GM19467 (cell line): ENCODE data around the gene DCUN1D1.

Experiments
- ATAC-seq: cut with Tn5 transposase; IDR thresholded peaks from one replicate; pipeline ENCODE4 v1.9.1; 2021; ENCODE audit warnings: mild to moderate bottlenecking, moderate library complexity; ENCODE audit not compliant: unreplicated experiment

The DCUN1D1 gene

GRCh38 chr3:182937293-182938051 is 42.9 kb downstream of the DCUN1D1 start:
- ATAC-seq: peak; percentile 88

DNA sequence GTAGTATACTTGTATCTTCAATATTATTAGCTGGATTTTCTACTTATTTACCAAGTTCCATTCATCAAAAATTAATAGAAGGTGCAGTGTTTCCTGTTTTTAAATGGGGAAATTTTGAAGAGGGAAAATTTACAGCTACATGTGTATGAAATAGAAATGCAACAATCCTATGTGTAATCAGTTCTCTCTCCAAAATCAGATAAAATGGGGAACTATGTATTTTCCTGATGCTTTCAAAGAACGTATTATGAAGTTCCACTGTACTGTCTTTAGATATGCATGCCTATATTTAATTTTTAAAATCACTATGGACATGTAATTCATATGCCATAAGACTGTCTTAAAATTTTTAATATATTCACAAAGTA is 43.4 kb downstream of the DCUN1D1 start:
- no peak for ATAC-seq

- no peak for ATAC-seq
Measured at GRCh38 chr3:182936239-182936917, 44.0 kb downstream of the DCUN1D1 start.

DNA sequence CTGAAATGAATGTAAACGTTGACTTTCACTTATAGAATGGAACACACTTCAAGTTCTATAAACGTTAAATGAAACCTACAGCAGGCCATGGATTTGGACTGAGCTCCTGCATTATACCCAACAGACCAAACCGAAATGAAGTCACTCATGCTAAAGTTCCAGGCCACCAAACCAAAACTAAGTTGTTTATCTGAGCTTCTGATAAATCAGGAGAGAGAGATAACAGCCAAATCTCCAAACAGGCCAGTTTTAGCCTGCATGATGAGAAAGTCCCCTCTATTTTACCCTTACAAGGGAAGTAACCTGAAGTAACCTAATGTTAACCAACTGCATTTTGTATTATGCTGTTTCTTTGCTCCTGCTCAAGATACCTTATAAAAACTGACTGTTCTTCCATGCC is 44.5 kb downstream of the DCUN1D1 start:
- no peak for ATAC-seq

DNA sequence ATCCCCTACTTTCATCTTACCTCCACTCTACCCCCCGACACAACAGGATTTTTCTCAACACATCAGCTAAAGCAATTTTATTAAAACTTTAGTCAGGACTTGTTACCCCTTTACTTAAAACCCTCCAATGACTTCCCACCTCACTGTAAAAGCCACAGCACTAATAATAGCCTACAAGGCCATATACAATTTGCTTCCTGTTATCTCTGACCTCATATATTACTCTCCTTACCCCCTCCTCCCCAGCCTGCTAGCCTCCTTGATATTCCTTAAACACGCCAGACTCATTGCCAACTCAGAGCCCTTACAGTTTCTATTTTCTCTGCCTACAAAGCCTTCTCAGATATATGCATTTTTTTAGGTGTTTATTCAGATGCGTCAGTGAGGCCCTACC is 54.4 kb downstream of the DCUN1D1 start:
- peak; percentile 17 for ATAC-seq

- ATAC-seq: peak; percentile 96
Measured at GRCh38 chr3:182925330-182925943, 54.9 kb downstream of the DCUN1D1 start.

GRCh38 chr3:182921665-182922355 is 58.5 kb downstream of the DCUN1D1 start:
- ATAC-seq: no peak

DNA sequence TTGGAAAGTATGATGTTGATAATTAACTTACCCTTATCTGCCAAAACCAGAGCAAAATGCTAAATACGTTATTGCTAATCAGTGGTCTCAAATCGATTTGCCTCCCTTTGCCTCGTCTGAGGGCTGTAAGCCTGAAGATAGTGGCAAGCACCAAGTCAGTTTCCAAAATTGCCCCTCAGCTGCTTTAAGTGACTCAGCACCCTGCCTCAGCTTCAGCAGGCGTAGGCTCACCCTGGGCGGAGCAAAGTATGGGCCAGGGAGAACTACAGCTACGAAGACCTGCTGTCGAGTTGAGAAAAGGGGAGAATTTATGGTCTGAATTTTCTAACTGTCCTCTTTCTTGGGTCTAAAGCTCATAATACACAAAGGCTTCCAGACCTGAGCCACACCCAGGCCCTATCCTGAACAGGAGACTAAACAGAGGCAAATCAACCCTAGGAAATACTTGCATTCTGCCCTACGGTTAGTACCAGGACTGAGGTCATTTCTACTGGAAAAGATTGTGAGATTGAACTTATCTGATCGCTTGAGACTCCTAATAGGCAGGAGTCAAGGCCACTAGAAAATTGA is 59.7 kb downstream of the DCUN1D1 start:
- ATAC-seq: no peak

- no peak for ATAC-seq
Measured at GRCh38 chr3:182919866-182920357, 60.4 kb downstream of the DCUN1D1 start.

GRCh38 chr3:182917134-182917533 is 63.2 kb downstream of the DCUN1D1 start:
- ATAC-seq: no peak

DNA sequence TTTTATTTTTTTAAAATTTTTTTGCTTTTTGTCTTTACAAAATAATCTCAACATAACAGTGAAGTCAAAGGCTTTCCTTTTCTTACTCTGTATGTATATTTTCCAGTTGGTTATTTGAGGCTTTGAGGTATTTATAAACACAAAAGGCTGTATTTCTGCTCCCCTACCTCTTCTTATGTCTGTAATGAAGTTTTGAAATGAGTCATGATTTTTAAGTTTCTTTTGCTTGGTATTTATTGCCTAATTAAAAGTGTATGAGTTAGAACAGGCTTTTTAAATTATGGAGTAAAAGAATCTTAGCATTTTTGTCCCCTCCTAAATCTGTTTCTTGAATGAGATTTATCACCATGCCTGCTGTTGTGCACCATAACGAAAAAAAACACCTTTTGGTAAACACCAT is 66.0 kb downstream of the DCUN1D1 start:
- ATAC-seq: peak; percentile 25

DNA sequence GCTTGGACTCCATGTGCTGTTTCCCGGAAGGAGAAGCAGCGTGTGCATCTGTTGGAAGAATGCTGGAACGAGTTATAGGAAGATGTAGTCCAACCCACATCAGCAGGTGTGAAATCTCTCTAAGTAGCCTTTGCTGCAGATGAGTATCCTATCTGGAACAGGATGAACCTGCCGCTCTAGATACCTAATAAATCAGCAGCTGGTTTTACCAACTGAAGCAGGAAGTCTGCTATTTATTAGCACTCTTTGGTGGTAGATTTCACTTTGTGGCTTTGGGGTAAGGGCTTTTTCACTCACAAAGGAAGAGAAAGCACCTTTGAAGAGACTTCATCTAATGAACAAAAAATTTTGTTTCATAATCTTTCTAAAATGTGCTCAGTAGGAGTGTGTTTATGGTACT is 66.4 kb downstream of the DCUN1D1 start:
- peak; percentile 91 for ATAC-seq

- no peak for ATAC-seq
Measured at GRCh38 chr3:182912474-182912873, 67.9 kb downstream of the DCUN1D1 start.

DNA sequence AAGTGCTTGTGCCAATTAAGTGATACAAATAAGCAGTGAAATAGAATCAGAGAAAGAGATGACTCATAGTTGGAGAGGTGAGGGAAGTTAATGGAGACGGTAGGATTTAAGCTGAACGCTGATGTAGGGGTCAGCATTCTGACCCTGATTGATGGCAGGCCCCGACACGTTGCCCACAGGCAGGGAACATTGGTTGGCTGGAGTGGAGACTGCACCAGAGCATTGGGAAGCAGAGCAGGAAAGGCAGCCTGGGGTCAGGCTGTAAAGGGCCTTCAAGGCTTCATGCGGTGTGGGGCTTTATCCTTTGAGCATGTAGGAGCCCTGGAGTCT is 68.6 kb downstream of the DCUN1D1 start:
- ATAC-seq: no peak

DNA sequence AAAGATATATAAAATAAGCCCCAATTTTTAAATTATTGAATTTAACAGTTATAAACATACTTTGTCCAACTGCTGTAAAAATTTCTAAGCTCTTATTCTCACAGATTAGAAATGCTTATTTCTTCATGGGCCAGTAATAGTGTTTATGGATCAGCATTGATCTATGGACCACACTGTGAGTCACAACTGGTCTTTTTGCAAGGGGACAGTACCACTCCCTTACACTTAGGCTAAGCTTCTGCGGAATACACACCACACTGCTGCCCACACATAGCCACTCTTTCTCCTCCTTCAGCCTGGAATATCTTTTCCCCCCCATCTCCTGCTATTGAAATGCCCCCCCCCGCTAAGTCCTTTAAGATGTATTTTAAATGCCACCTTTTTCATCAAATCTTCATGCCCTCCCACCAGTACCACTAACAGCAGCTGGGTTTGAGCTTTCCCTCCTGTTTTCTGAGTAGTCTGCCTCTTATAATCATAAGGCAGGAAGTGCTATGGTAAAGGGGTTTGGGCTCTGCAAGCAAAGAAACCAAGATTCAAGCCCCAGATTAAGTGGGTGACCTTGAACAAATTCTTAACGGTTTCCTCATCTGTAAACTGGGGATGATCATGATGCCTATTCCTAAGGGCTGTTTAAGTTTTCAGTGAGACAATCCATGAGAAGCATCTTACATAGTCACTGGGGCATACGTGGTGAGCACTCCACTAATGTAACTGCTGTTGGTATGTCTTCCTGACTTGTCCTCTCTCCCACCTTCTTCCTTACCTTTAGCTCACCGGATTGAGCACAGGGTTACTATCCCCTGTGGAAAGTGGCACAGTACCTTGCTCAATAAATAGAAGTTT is 69.2 kb downstream of the DCUN1D1 start:
- ATAC-seq: no peak

- no peak for ATAC-seq
Measured at GRCh38 chr3:182909318-182910040, 70.9 kb downstream of the DCUN1D1 start.

DNA sequence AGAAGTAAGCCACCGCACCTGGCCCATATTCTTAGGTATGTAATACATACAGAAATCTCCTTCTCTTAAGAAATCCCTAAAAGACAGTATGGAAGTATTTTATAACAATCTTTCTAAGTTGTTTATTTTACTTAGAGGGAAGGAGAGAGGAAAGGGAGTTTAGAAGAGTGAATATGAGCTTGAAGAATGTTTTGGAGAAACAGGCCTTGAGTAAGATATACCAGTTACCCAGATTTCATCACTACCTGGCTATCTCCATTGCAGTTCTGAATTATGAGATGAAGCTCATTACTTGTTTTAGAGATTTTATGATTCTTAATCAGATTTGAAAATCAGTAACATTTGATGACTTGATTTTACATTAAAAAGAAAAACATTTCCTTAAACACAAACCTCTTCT is 71.9 kb downstream of the DCUN1D1 start:
- ATAC-seq: no peak

DNA sequence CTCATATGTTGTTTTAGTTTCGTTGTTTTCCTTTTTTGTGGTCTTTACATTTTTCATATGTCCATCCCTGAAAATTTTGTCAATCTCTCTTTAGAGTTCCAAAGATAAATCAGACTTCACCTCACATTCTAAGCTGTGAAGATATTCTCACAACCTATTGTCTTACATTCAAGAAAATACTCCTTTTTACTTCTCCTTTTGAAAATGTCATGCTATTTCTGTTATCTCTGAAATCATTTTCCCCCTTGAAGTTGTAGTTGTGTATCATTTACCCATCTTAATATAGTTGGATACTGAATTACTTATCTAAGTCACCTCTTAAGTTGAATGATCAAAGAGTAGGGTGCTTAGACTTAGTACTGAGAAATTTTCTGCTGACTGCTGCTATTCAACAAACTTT is 74.3 kb downstream of the DCUN1D1 start:
- ATAC-seq: no peak

DNA sequence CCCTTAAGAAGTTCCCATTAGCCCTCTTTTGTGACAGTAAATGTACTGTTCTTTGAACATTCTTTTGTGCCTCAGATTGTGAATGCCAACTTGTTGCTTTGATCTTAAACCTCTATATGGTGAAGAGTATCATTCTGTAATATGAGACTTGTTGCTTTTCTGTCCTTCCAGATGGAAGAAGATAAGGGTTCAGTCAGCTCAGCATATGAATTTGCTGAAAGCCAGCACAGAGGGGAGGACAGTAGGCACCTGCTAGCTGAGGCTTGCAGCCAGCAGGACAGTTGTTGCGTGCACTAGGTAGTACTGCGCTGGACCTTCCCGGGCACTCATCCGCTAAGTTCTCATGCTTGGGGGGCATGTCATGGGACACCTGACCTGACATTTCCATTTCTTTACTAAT is 74.7 kb downstream of the DCUN1D1 start:
- no peak for ATAC-seq

- no peak for ATAC-seq
Measured at GRCh38 chr3:182904164-182904563, 76.2 kb downstream of the DCUN1D1 start.
